ENCODE results near the gene DUSP6. TPM values are rescaled to one million over a fixed set of nuclear protein-coding genes. Genes with fewer than 3 reads are reported as not detected.

The DUSP6 gene
- total and polyA plus RNA-seq, 2 donors (not counting 1 experiment from before 2014, with no cell fraction given): 3.2 to 42.2 TPM

DNA sequence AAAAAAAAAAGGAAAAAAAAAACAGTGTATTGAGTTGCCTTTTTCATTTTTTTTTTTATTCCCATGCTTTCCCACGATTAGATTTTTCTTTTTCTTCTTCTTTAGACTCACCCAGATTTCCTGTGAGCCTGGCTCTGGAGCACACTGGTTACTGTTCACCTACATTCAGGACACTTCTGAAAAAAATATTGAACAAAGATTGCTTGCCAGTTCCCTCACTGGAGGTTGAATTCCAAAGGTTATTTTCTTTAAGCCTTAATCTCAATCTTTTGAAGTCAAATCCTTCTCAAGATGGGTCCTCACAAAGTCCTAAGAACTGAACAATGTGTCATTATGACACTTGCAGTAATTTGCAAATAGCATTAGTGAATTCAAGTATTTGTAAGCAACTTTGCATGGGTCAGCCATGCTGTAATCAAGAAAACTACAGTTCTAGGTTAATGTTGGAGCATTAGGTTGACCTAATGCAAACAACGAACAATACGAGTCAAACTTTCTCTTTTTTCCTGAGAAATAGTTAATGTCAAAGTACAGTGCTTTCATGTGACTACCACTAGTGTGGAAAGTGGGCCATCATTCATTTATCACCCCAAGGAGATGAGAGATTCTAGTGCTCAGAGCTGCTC is 49.2 kb upstream of the DUSP6 start:
- no peak for DNase-seq
- H3K9me3 ChIP-seq (ENCODE audit: control extremely low read depth in 1 of 3, control insufficient read depth in 2 of 3, insufficient read depth in 1 of 3, low read length in 2 of 3): peaks cover 0 to 5% (median 0%) of the 10 kb centered on the region in 3 donors
- no peak overlapping the region for H2AFZ ChIP-seq (ENCODE audit: insufficient read depth, low read depth, low read length, poor library complexity, severe bottlenecking)
- Mint-ChIP-seq H3K4me1 (peaks cover 6% of the 10 kb centered on the region), H3K27me3 (no peaks in the 10 kb centered on the region), H3K9me3 (ENCODE audit: insufficient read depth) (no peaks in the 10 kb centered on the region), H3K4me3 (no peak overlapping the region), H3K27ac (no peak overlapping the region)
- TF ChIP-seq EZH2 (IDR thresholded peaks at IDR 0.05; ENCODE audit: borderline replicate concordance, insufficient read depth, low read depth, low read length, poor library complexity, severe bottlenecking): no peak
- TF ChIP-seq, protein P1, sequence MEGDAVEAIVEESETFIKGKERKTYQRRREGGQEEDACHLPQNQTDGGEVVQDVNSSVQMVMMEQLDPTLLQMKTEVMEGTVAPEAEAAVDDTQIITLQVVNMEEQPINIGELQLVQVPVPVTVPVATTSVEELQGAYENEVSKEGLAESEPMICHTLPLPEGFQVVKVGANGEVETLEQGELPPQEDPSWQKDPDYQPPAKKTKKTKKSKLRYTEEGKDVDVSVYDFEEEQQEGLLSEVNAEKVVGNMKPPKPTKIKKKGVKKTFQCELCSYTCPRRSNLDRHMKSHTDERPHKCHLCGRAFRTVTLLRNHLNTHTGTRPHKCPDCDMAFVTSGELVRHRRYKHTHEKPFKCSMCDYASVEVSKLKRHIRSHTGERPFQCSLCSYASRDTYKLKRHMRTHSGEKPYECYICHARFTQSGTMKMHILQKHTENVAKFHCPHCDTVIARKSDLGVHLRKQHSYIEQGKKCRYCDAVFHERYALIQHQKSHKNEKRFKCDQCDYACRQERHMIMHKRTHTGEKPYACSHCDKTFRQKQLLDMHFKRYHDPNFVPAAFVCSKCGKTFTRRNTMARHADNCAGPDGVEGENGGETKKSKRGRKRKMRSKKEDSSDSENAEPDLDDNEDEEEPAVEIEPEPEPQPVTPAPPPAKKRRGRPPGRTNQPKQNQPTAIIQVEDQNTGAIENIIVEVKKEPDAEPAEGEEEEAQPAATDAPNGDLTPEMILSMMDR (IDR thresholded peaks at IDR 0.05): no peak
- no peak overlapping the region for H3K4me2 ChIP-seq (replicated peaks; ENCODE audit: low read depth, low read length, poor library complexity, severe bottlenecking)
- no peaks in the 10 kb centered on the region for H3K79me2 ChIP-seq (ENCODE audit: control insufficient read depth, insufficient read depth, low read length)
- H3K9ac ChIP-seq (ENCODE audit: low read length): no peak overlapping the region
- no peak overlapping the region for H3K4me3 ChIP-seq (ENCODE audit: control extremely low read depth in 1 of 5, extremely low read depth in 1 of 5, insufficient read depth in 1 of 5, low read depth in 2 of 5, low read length in 4 of 5)
- H4K20me1 ChIP-seq (ENCODE audit: control insufficient read depth, insufficient read depth, low read length, poor library complexity, severe bottlenecking): no peaks in the 10 kb centered on the region
- ATAC-seq (ENCODE audit: low read depth): no peak
- no peaks in the 10 kb centered on the region for H3K27me3 ChIP-seq (replicated peaks in 1 of 4; ENCODE audit: control extremely low read depth in 1 of 4, control insufficient read depth in 3 of 4, insufficient read depth in 4 of 4, low read length in 3 of 4)
- ChIA-PET POLR2A (no interaction called here), CTCF (no interaction called here)
- intact Hi-C loops (cut with micrococcal nuclease): no loop called here
- no peaks in the 10 kb centered on the region for H3K36me3 ChIP-seq (replicated peaks in 1 of 2; ENCODE audit: control extremely low read depth in 1 of 2, control insufficient read depth in 1 of 2, extremely low read depth in 1 of 2, insufficient read depth in 2 of 2, low read length in 1 of 2)
- H3K4me1 ChIP-seq (ENCODE audit: control insufficient read depth in 2 of 2, insufficient read depth in 2 of 2, low read length in 2 of 2): no peaks in the 10 kb centered on the region
- WGBS (ENCODE audit: insufficient coverage): 80% methylated on average over 1 of the region's 3 CpGs
- H3K27ac ChIP-seq (ENCODE audit: low read length in 2 of 2): no peak overlapping the region

DNA sequence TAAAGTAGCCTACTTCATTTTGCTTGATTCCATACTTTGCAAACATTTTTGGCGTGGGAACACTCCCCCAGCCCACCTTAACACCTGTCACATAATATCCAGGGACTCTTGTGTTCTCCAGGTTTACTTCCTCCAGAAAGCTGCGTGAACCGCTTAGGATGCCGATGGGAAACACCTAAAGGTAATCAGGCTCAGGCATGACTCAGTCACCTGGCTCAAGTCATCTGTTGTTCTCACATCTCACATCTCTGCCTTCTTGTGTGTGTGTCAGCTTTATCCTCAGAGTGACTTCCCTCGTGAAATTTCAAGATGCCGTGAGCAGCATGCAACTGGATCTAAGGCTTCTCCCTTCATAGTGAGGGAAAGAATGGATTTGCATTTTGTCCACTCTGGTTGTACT is 48.1 kb upstream of the DUSP6 start:
- intact Hi-C loops (cut with micrococcal nuclease): no loop called here
- no peaks in the 10 kb centered on the region for H3K36me3 ChIP-seq (replicated peaks in 1 of 2; ENCODE audit: control extremely low read depth in 1 of 2, control insufficient read depth in 1 of 2, extremely low read depth in 1 of 2, insufficient read depth in 2 of 2, low read length in 1 of 2)
- Mint-ChIP-seq H3K9me3 (ENCODE audit: insufficient read depth) (no peaks in the 10 kb centered on the region), H3K27me3 (no peaks in the 10 kb centered on the region), H3K4me1 (peaks cover 6% of the 10 kb centered on the region), H3K4me3 (no peak overlapping the region), H3K27ac (no peak overlapping the region)
- ATAC-seq (ENCODE audit: low read depth) (no peak), DNase-seq (no peak)
- no peak overlapping the region for H3K4me3 ChIP-seq (ENCODE audit: control extremely low read depth in 1 of 5, extremely low read depth in 1 of 5, insufficient read depth in 1 of 5, low read depth in 2 of 5, low read length in 4 of 5)
- ChIA-PET POLR2A (no interaction called here), CTCF (no interaction called here)
- no peak overlapping the region for H3K4me2 ChIP-seq (replicated peaks; ENCODE audit: low read depth, low read length, poor library complexity, severe bottlenecking)
- H3K27ac ChIP-seq (ENCODE audit: low read length in 2 of 2): no peak overlapping the region
- H4K20me1 ChIP-seq (ENCODE audit: control insufficient read depth, insufficient read depth, low read length, poor library complexity, severe bottlenecking): no peaks in the 10 kb centered on the region
- H3K9ac ChIP-seq (ENCODE audit: low read length): no peak overlapping the region
- no peak for TF ChIP-seq EZH2 (IDR thresholded peaks at IDR 0.05; ENCODE audit: borderline replicate concordance, insufficient read depth, low read depth, low read length, poor library complexity, severe bottlenecking)
- H3K27me3 ChIP-seq (replicated peaks in 1 of 4; ENCODE audit: control extremely low read depth in 1 of 4, control insufficient read depth in 3 of 4, insufficient read depth in 4 of 4, low read length in 3 of 4): no peaks in the 10 kb centered on the region
- no peaks in the 10 kb centered on the region for H3K79me2 ChIP-seq (ENCODE audit: control insufficient read depth, insufficient read depth, low read length)
- H3K4me1 ChIP-seq (ENCODE audit: control insufficient read depth in 2 of 2, insufficient read depth in 2 of 2, low read length in 2 of 2): no peaks in the 10 kb centered on the region
- H3K9me3 ChIP-seq (ENCODE audit: control extremely low read depth in 1 of 3, control insufficient read depth in 2 of 3, insufficient read depth in 1 of 3, low read length in 2 of 3): peaks cover 0 to 5% (median 0%) of the 10 kb centered on the region in 3 donors
- 94% methylated on average over 6 of the region's 6 CpGs for WGBS (ENCODE audit: insufficient coverage)
- no peak overlapping the region for H2AFZ ChIP-seq (ENCODE audit: insufficient read depth, low read depth, low read length, poor library complexity, severe bottlenecking)
